GM13976 (cell line): ENCODE data around the gene PRAF2.

Source experiments
- DNase-seq: peaks from one replicate; pipeline ENCODE4 v3.0.0; 2012; ENCODE audit warnings: low spot score
- CTCF ChIP-seq: IDR thresholded peaks from 2 replicates; pipeline ENCODE4 v1.5.1; 2012; ENCODE audit warnings: borderline replicate concordance, mild to moderate bottlenecking; ENCODE audit not compliant: insufficient read depth; ENCODE audit errors: extremely low read depth, missing control alignments, control extremely low read depth
- in situ Hi-C: fragments of 300-500 bp; cut with MboI; formaldehyde crosslinking; loops from one replicate; pipeline ENCODE4 v1.12.0; 2022; ENCODE audit warnings: low sequenced_read_pairs, mixed read lengths, inconsistent platforms; ENCODE audit not compliant: unreplicated experiment

PRAF2 gene

GRCh38 chrX:49077941-49078340 is 4.1 kb upstream of the PRAF2 start:
- DNase-seq = no peak
- TF ChIP-seq CTCF = no peak
- in situ Hi-C loops = no loop called here

- in situ Hi-C loops = no loop called here
- no peak for TF ChIP-seq CTCF
- DNase-seq = no peak
Measured at GRCh38 chrX:49075347-49075746, 1.5 kb upstream of the PRAF2 start.

GRCh38 chrX:49072712-49073095 is 1.1 kb downstream of the PRAF2 start:
- no peak for DNase-seq

GRCh38 chrX:49071877-49072711 is 1.7 kb downstream of the PRAF2 start:
- no peak for TF ChIP-seq CTCF
- DNase-seq = no peak
- in situ Hi-C loops = no loop called here

More at GRCh38 chrX:49072712-49073095, 1.1 kb downstream of the PRAF2 start:
- no peak for TF ChIP-seq CTCF
- in situ Hi-C loops = no loop called here

GRCh38 chrX:49070988-49071387 is 2.8 kb downstream of the PRAF2 start:
- no peak for DNase-seq
- in situ Hi-C loops = no loop called here
- no peak for TF ChIP-seq CTCF

- in situ Hi-C loops = no loop called here
- DNase-seq = no peak
- TF ChIP-seq CTCF = no peak
Measured at GRCh38 chrX:49069038-49069437, 4.8 kb downstream of the PRAF2 start.
